ENCODE results near the gene KNDC1. TPM values are rescaled to one million over a fixed set of nuclear protein-coding genes. Genes with fewer than 3 reads are reported as not detected.

Gene KNDC1
- total RNA-seq, 1 experiment from 2014 or later = 1.2 TPM

DNA sequence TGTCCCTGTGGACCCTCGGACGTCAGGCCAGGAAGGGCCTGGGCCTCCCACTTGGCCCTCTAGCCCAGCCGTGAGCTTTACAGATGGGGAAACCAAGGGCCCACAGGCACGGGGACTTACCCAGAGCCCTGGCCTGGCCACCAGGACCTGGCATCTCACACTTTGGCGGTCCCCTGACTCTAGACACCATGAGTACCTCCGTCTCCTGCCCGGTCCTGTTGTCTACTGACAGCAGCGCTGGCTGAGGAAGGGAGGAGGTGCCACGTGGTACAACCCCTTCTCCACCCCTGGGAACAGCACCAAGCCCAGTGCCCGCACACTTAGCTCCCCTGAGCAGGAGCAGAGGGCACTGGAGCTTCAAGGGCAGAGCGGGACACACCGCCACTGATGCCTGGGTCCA is 46.2 kb upstream of the KNDC1 start:
- no peak for TF ChIP-seq CTCF (IDR thresholded peaks at IDR 0.05; ENCODE audit: unreplicated experiment)
- intact Hi-C loops (cut with micrococcal nuclease; ENCODE audit: unreplicated experiment) = no loop called here
- Mint-ChIP-seq H3K36me3 (ENCODE audit: insufficient read depth, unreplicated experiment) (peaks cover 7% of the 10 kb centered on the region), H3K9me3 (ENCODE audit: low read depth, unreplicated experiment) (peaks cover 2% of the 10 kb centered on the region), H3K27me3 (ENCODE audit: unreplicated experiment) (peaks cover 6% of the 10 kb centered on the region), H3K4me3 (ENCODE audit: low read depth, unreplicated experiment) (no peak overlapping the region), H3K27ac (ENCODE audit: unreplicated experiment) (no peak overlapping the region), H3K4me1 (ENCODE audit: low read depth, unreplicated experiment) (peaks cover 17% of the 10 kb centered on the region)
- CTCF ChIA-PET = interaction anchor here (0.6 kb wide), 1 partner anchor 133 kb away, joined by 4 read pairs; no protein-coding TSS in a partner anchor
- BruUV-seq (replicated peaks) = no TSS peak
- no peak for DNase-seq

DNA sequence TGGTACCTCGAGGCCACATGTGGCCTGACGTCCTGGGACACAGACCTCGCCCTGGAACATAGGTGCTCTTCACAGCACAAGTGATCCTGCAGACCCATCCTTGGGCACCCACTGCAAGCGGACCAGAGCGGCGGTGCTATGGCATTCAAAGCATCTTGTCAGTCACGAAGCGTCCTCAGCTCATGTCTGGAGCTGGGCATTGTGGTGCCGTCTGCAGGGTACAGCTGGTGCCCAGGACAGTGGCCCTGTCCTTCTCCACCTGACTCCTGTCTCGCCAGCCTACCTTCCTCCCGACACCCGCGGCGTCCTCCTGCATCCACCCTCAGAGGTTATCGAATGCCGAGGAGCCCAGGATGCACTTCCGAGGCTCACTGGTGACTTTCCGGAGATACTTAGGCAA is 45.8 kb upstream of the KNDC1 start:
- CTCF ChIA-PET = interaction anchor here (0.6 kb wide), 1 partner anchor 133 kb away, joined by 4 read pairs; no protein-coding TSS in a partner anchor
- no peak overlapping the region for H3K27ac Mint-ChIP-seq (ENCODE audit: unreplicated experiment)
- no TSS peak for BruUV-seq (replicated peaks)
- peaks cover 4% of the 10 kb centered on the region for H3K9me3 Mint-ChIP-seq (ENCODE audit: low read depth, unreplicated experiment)
- H3K27me3 Mint-ChIP-seq (ENCODE audit: unreplicated experiment) = peaks cover 10% of the 10 kb centered on the region
- peaks cover 17% of the 10 kb centered on the region for H3K4me1 Mint-ChIP-seq (ENCODE audit: low read depth, unreplicated experiment)
- DNase-seq = no peak
- no peak for TF ChIP-seq CTCF (IDR thresholded peaks at IDR 0.05; ENCODE audit: unreplicated experiment)
- intact Hi-C loops (cut with micrococcal nuclease; ENCODE audit: unreplicated experiment) = no loop called here
- H3K36me3 Mint-ChIP-seq (ENCODE audit: insufficient read depth, unreplicated experiment) = peaks cover 7% of the 10 kb centered on the region
- H3K4me3 Mint-ChIP-seq (ENCODE audit: low read depth, unreplicated experiment) = no peak overlapping the region

DNA sequence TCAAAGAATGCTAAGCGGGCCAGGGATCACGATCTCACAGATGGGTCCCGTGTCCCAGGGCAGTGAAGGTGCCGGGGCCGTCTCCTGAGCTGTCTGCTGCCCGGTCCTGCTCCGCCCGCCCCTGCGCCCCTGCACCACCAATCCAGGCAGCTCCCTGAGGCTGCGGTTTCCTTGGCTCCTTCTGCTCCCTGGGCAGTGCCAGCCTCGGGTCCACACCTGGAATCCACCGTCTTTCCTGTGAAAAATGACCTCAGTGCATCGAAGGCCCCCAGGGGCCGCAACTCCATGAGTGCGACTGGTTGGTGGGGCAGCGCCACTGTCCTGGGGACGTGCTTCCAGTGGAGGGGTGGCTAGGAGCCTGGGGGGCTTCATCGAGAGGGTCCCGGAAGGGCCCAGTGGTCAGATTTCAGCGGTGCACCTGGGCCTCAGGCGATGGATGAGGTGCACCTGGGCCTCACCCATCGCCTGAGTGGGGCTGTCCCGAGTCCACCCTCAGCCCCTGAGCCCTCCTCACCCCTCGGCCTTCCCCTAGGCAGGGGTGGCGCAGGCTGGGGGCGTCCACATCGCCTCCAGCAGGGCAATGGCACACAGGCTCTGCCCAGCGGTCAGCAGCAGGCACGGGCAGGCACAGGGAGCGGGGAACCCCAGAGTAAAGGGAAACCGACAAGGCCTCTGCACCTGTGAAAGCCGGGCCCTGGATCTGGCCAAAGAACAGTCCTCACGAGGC is 45.1 kb upstream of the KNDC1 start:
- Mint-ChIP-seq H3K9me3 (ENCODE audit: low read depth, unreplicated experiment) (peaks cover 4% of the 10 kb centered on the region), H3K27ac (ENCODE audit: unreplicated experiment) (no peak overlapping the region), H3K4me3 (ENCODE audit: low read depth, unreplicated experiment) (no peak overlapping the region), H3K27me3 (ENCODE audit: unreplicated experiment) (peaks cover 12% of the 10 kb centered on the region), H3K36me3 (ENCODE audit: insufficient read depth, unreplicated experiment) (peaks cover 7% of the 10 kb centered on the region), H3K4me1 (ENCODE audit: low read depth, unreplicated experiment) (peaks cover 12% of the 10 kb centered on the region)
- DNase-seq = no peak
- no peak for TF ChIP-seq CTCF (IDR thresholded peaks at IDR 0.05; ENCODE audit: unreplicated experiment)
- intact Hi-C loops (cut with micrococcal nuclease; ENCODE audit: unreplicated experiment) = no loop called here
- CTCF ChIA-PET = no interaction called here
- no TSS peak for BruUV-seq (replicated peaks)

- H3K4me3 Mint-ChIP-seq (ENCODE audit: low read depth, unreplicated experiment) = no peak overlapping the region
- no TSS peak for BruUV-seq (replicated peaks)
- H3K36me3 Mint-ChIP-seq (ENCODE audit: insufficient read depth, unreplicated experiment) = peaks cover 7% of the 10 kb centered on the region
- peaks cover 12% of the 10 kb centered on the region for H3K27me3 Mint-ChIP-seq (ENCODE audit: unreplicated experiment)
- no peak for DNase-seq
- TF ChIP-seq CTCF (IDR thresholded peaks at IDR 0.05; ENCODE audit: unreplicated experiment) = no peak
- H3K27ac Mint-ChIP-seq (ENCODE audit: unreplicated experiment) = no peak overlapping the region
- H3K9me3 Mint-ChIP-seq (ENCODE audit: low read depth, unreplicated experiment) = peaks cover 4% of the 10 kb centered on the region
- intact Hi-C loops (cut with micrococcal nuclease; ENCODE audit: unreplicated experiment) = no loop called here
- peaks cover 6% of the 10 kb centered on the region for H3K4me1 Mint-ChIP-seq (ENCODE audit: low read depth, unreplicated experiment)
- CTCF ChIA-PET = no interaction called here
Observed at GRCh38 chr10:133115453-133115842, 44.6 kb upstream of the KNDC1 start.

All from Calu3 (cell line).